Measurements from ENCODE around the gene FNDC3B.

Gene FNDC3B

GRCh38 chr3:172043766-172044165 lies 4.4 kb downstream of the FNDC3B start:
- no peak overlapping the region for H3K27ac ChIP-seq (ENCODE audit: low read depth, low read length)

GRCh38 chr3:172044833-172045585 lies 5.6 kb downstream of the FNDC3B start:
- Histone ChIP-seq H3F3A (ENCODE audit: insufficient read depth) (no peaks in the 10 kb centered on the region), H4K20me1 (ENCODE audit: low read depth, low read length) (no peaks in the 10 kb centered on the region), H3K9me3 (ENCODE audit: insufficient read depth, low read length) (no peaks in the 10 kb centered on the region), H3K27ac (ENCODE audit: low read depth, low read length) (no peak overlapping the region), H3K9ac (ENCODE audit: low read length) (no peak overlapping the region), H3K4me2 (ENCODE audit: low read depth, low read length, poor library complexity, severe bottlenecking) (no peak overlapping the region), H3K9me2 (replicated peaks; ENCODE audit: insufficient read depth, low read length) (no peaks in the 10 kb centered on the region), H3K36me3 (ENCODE audit: low read length) (no peaks in the 10 kb centered on the region), H2AFZ (ENCODE audit: low read depth, low read length, severe bottlenecking) (no peak overlapping the region), H3K27me3 (ENCODE audit: low read length) (no peaks in the 10 kb centered on the region), H3K79me2 (ENCODE audit: insufficient read depth, low read length) (no peaks in the 10 kb centered on the region), H3K4me3 (ENCODE audit: insufficient read depth, low read length, poor library complexity, severe bottlenecking) (no peak overlapping the region)
- TF ChIP-seq CTCF (IDR thresholded peaks at IDR 0.05; ENCODE audit: insufficient read depth, low read length, poor library complexity, severe bottlenecking): no peak
- TF ChIP-seq EZH2phosphoT487 (conservative IDR thresholded peaks at IDR 0.05; ENCODE audit: low read length): no peak

More at GRCh38 chr3:172043766-172044165, 4.4 kb downstream of the FNDC3B start:
- Histone ChIP-seq H3K4me3 (ENCODE audit: insufficient read depth, low read length, poor library complexity, severe bottlenecking) (no peak overlapping the region), H4K20me1 (ENCODE audit: low read depth, low read length) (no peaks in the 10 kb centered on the region), H3K4me2 (ENCODE audit: low read depth, low read length, poor library complexity, severe bottlenecking) (no peak overlapping the region), H3K36me3 (ENCODE audit: low read length) (no peaks in the 10 kb centered on the region), H3K9me2 (replicated peaks; ENCODE audit: insufficient read depth, low read length) (no peaks in the 10 kb centered on the region), H3K9ac (ENCODE audit: low read length) (no peak overlapping the region), H3F3A (ENCODE audit: insufficient read depth) (no peaks in the 10 kb centered on the region), H3K27me3 (ENCODE audit: low read length) (no peaks in the 10 kb centered on the region), H3K9me3 (ENCODE audit: insufficient read depth, low read length) (no peaks in the 10 kb centered on the region), H2AFZ (ENCODE audit: low read depth, low read length, severe bottlenecking) (no peak overlapping the region), H3K79me2 (ENCODE audit: insufficient read depth, low read length) (no peaks in the 10 kb centered on the region)
- TF ChIP-seq EZH2phosphoT487 (conservative IDR thresholded peaks at IDR 0.05; ENCODE audit: low read length) (no peak), CTCF (IDR thresholded peaks at IDR 0.05; ENCODE audit: insufficient read depth, low read length, poor library complexity, severe bottlenecking) (no peak)

- H3K36me3 ChIP-seq (ENCODE audit: low read length): no peaks in the 10 kb centered on the region
- no peak overlapping the region for H3K4me3 ChIP-seq (ENCODE audit: insufficient read depth, low read length, poor library complexity, severe bottlenecking)
- H3K79me2 ChIP-seq (ENCODE audit: insufficient read depth, low read length): no peaks in the 10 kb centered on the region
- no peak for TF ChIP-seq CTCF (IDR thresholded peaks at IDR 0.05; ENCODE audit: insufficient read depth, low read length, poor library complexity, severe bottlenecking)
- H4K20me1 ChIP-seq (ENCODE audit: low read depth, low read length): no peaks in the 10 kb centered on the region
- H3F3A ChIP-seq (ENCODE audit: insufficient read depth): no peaks in the 10 kb centered on the region
- no peak overlapping the region for H3K27ac ChIP-seq (ENCODE audit: low read depth, low read length)
- H3K4me2 ChIP-seq (ENCODE audit: low read depth, low read length, poor library complexity, severe bottlenecking): no peak overlapping the region
- no peaks in the 10 kb centered on the region for H3K9me2 ChIP-seq (replicated peaks; ENCODE audit: insufficient read depth, low read length)
- H3K27me3 ChIP-seq (ENCODE audit: low read length): no peaks in the 10 kb centered on the region
- no peak overlapping the region for H2AFZ ChIP-seq (ENCODE audit: low read depth, low read length, severe bottlenecking)
- no peaks in the 10 kb centered on the region for H3K9me3 ChIP-seq (ENCODE audit: insufficient read depth, low read length)
- H3K9ac ChIP-seq (ENCODE audit: low read length): no peak overlapping the region
These were observed 7.0 kb downstream of the FNDC3B start for GRCh38 chr3:172046268-172046915.

Measured in SU-DHL-6 (cell line).